HepG2 (cell line): ENCODE data around the gene CIAO2B. TPM values are rescaled to one million over a fixed set of nuclear protein-coding genes. Genes with fewer than 3 reads are reported as not detected.

Experiments used
- CC2D1A ChIP-seq: sonication (generic); formaldehyde crosslinking; IDR thresholded peaks from 2 replicates; pipeline ENCODE4 v1.8.1; 2023; ENCODE audit warnings: mild to moderate bottlenecking, missing genetic modification reagents
- ELK4 ChIP-seq: sonication (generic); formaldehyde crosslinking; IDR thresholded peaks from 2 replicates; pipeline ENCODE4 v1.9.0; 2021; ENCODE audit warnings: missing genetic modification reagents, borderline replicate concordance
- GTF2F1 ChIP-seq: fragments of 150-350 bp; IDR thresholded peaks from 2 replicates; pipeline ENCODE4 v1.6.1; 2014; ENCODE audit warnings: low read length
- MATR3 ChIP-seq: sonication (generic); formaldehyde crosslinking; IDR thresholded peaks from 2 replicates; pipeline ENCODE4 v1.4.0; 2020; ENCODE audit warnings: missing genetic modification reagents
- NFE2L2 ChIP-seq: fragments of 150-350 bp; IDR thresholded peaks from 2 replicates; pipeline ENCODE4 v1.6.1; 2014; ENCODE audit warnings: low read length
- REXO4 ChIP-seq: sonication (generic); formaldehyde crosslinking; IDR thresholded peaks from 2 replicates; pipeline ENCODE4 v1.8.0; 2022; ENCODE audit warnings: missing genetic modification reagents, mild to moderate bottlenecking, borderline replicate concordance
- SAP130 ChIP-seq: IDR thresholded peaks from 2 replicates; pipeline ENCODE4 v1.6.1; 2016; ENCODE audit warnings: low read depth
- SCMH1 ChIP-seq: sonication (generic); formaldehyde crosslinking; IDR thresholded peaks from 2 replicates; pipeline ENCODE4 v1.9.0; 2021; ENCODE audit warnings: missing genetic modification reagents, mild to moderate bottlenecking, borderline replicate concordance
- SOX5 ChIP-seq: IDR thresholded peaks from 2 replicates; pipeline ENCODE4 v1.6.1; 2016; ENCODE audit warnings: borderline replicate concordance
- SP140L ChIP-seq: sonication (generic); formaldehyde crosslinking; IDR thresholded peaks from 2 replicates; pipeline ENCODE4 v1.4.0; 2020; ENCODE audit warnings: missing genetic modification reagents, borderline replicate concordance
- SSRP1 ChIP-seq: IDR thresholded peaks from 2 replicates; pipeline ENCODE4 v1.6.1; 2016; ENCODE audit warnings: control low read depth
- TEAD2 ChIP-seq: sonication (generic); formaldehyde crosslinking; IDR thresholded peaks from 2 replicates; pipeline ENCODE4 v1.9.0; 2021; ENCODE audit warnings: missing genetic modification reagents
- TFAP4 ChIP-seq: sonication (generic); IDR thresholded peaks from 2 replicates; pipeline ENCODE4 v1.6.1; 2016; ENCODE audit warnings: low read depth, borderline replicate concordance
- ZNF343 ChIP-seq: sonication (generic); formaldehyde crosslinking; IDR thresholded peaks from 2 replicates; pipeline ENCODE4 v1.4.0; 2020; ENCODE audit warnings: mild to moderate bottlenecking, missing genetic modification reagents
- ZNF430 ChIP-seq: sonication (generic); formaldehyde crosslinking; IDR thresholded peaks from 2 replicates; pipeline ENCODE4 v1.9.0; 2021; ENCODE audit warnings: mild to moderate bottlenecking, missing genetic modification reagents
- ZNF431 ChIP-seq: sonication (generic); formaldehyde crosslinking; IDR thresholded peaks from 2 replicates; pipeline ENCODE4 v1.9.0; 2022; ENCODE audit warnings: missing genetic modification reagents, low read depth, mild to moderate bottlenecking, borderline replicate concordance
- ZNF557 ChIP-seq: sonication (generic); formaldehyde crosslinking; IDR thresholded peaks from 2 replicates; pipeline ENCODE4 v1.4.0; 2020; ENCODE audit warnings: missing genetic modification reagents
- ZNF616 ChIP-seq: sonication (generic); formaldehyde crosslinking; IDR thresholded peaks from 2 replicates; pipeline ENCODE4 v1.5.0; 2020; ENCODE audit warnings: low read depth, mild to moderate bottlenecking, missing genetic modification reagents
- ZNF678 ChIP-seq: sonication (generic); formaldehyde crosslinking; IDR thresholded peaks from 2 replicates; pipeline ENCODE4 v1.4.0; 2020; ENCODE audit warnings: mild to moderate bottlenecking, missing genetic modification reagents
- polyA plus RNA-seq, 8 experiments: library from polyadenylated mRNA; depleted of rRNA in 3 of 8; stranded (reverse) in 7 of 8; unstranded in 1 of 8; fragments of >200 nt; fragmentation: Illumina TruSeq in 4 of 8; extraction: Trizol in 4 of 8; gene quantifications; 2 replicates each; pipeline versions ENCODE4 v1.2.1 to v1.2.3, GENCODE V29; 2011 to 2016; ENCODE audit warnings: low read depth in 4 of 8, missing spikeins in 1 of 8, mixed read lengths in 1 of 8; ENCODE audit not compliant: insufficient read depth in 1 of 8
- total RNA-seq, 5 experiments: library from RNA; depleted of rRNA; stranded (reverse); fragments of >200 nt; fragmentation: Illumina TruSeq; extraction: Trizol; gene quantifications; 2 replicates each; pipeline ENCODE4 v1.2.3, GENCODE V29; 2016; ENCODE audit warnings: low read depth in 1 of 5
- TF ChIP-seq, protein P1 (sequence below): sonication (generic); formaldehyde crosslinking; IDR thresholded peaks from 2 replicates; pipeline ENCODE4 v1.4.0; 2020; ENCODE audit warnings: mild to moderate bottlenecking, low read depth, missing genetic modification reagents
- TF ChIP-seq, protein P2 (sequence below): IDR thresholded peaks from 2 replicates; pipeline ENCODE4 v1.6.1; 2016; ENCODE audit warnings: missing compliant biosample characterization, missing genetic modification reagents, borderline replicate concordance
- TF ChIP-seq, protein P3 (sequence below): sonication (generic); formaldehyde crosslinking; IDR thresholded peaks from 2 replicates; pipeline ENCODE4 v1.4.0; 2020; ENCODE audit warnings: missing genetic modification reagents, borderline replicate concordance
- TF ChIP-seq, protein P4 (sequence below): sonication (generic); formaldehyde crosslinking; IDR thresholded peaks from 2 replicates; pipeline ENCODE4 v1.5.0; 2020; ENCODE audit warnings: mild to moderate bottlenecking, missing genetic modification reagents

The CIAO2B gene
- total and polyA plus RNA-seq, 2 of the 13 experiments (the other 11 are each of a cell fraction or from before 2014, with no cell fraction given) = 157 to 293 TPM

DNA sequence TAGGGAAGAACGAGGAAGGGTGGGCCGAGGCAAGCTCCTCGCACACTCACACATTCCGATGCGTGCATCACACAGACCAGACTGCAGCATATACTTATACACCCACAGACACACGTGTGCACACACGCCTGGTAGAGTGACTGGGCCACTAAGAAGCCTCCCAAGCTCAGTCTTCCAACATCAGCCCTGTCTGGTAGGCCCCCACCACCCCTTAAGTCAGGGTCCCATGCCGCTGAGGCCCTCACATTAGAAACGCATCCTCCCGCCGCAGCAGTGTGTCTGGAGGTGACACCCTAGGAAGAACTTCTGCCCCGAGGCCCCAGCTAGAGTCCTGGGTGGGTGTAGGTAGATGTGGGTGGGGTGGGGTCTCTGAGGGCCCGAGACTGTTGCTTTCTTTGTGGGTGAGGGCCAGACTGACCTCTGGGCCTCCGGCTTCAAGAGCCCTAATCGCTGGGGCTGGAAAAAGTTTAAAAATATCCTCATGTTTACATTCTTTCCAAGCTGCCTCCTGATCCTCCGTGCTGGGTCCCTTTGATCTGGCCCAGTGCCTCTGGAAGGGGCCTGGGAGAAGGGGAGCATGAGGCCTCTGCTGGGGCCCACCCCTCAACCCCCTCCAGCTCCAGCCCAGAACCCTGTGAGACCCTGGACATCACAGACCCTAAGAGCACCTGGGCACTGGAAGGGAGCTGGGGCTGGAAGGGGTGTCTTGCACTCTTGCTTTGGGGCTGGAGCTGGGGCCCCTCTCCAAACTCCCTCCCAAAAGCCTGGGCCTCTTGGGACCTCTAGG, 29.2 kb downstream of the CIAO2B start (continued):
- no peak for TF ChIP-seq MATR3
- TF ChIP-seq, protein P1, sequence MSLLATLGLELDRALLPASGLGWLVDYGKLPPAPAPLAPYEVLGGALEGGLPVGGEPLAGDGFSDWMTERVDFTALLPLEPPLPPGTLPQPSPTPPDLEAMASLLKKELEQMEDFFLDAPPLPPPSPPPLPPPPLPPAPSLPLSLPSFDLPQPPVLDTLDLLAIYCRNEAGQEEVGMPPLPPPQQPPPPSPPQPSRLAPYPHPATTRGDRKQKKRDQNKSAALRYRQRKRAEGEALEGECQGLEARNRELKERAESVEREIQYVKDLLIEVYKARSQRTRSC (CRISPR knock-in tag) = no peak
- TF ChIP-seq ZNF430 (CRISPR knock-in tag) = 0 out of 2 replicates have a peak, but pooled peaks have one; percentile 13
- no peak for TF ChIP-seq ZNF431 (CRISPR knock-in tag)
- TF ChIP-seq, protein P2, sequence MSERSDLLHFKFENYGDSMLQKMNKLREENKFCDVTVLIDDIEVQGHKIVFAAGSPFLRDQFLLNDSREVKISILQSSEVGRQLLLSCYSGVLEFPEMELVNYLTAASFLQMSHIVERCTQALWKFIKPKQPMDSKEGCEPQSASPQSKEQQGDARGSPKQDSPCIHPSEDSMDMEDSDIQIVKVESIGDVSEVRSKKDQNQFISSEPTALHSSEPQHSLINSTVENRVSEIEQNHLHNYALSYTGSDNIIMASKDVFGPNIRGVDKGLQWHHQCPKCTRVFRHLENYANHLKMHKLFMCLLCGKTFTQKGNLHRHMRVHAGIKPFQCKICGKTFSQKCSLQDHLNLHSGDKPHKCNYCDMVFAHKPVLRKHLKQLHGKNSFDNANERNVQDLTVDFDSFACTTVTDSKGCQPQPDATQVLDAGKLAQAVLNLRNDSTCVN = 0 out of 2 replicates have a peak, but pooled peaks have one; percentile 25
- TF ChIP-seq ZNF557 (CRISPR knock-in tag) = 0 out of 2 replicates have a peak, but pooled peaks have one; percentile 63
- TF ChIP-seq ZNF343 (CRISPR knock-in tag) = no peak
- no peak for TF ChIP-seq ZNF616 (CRISPR knock-in tag)
- TF ChIP-seq SCMH1 (CRISPR knock-in tag) = no peak
- TF ChIP-seq, protein P3, sequence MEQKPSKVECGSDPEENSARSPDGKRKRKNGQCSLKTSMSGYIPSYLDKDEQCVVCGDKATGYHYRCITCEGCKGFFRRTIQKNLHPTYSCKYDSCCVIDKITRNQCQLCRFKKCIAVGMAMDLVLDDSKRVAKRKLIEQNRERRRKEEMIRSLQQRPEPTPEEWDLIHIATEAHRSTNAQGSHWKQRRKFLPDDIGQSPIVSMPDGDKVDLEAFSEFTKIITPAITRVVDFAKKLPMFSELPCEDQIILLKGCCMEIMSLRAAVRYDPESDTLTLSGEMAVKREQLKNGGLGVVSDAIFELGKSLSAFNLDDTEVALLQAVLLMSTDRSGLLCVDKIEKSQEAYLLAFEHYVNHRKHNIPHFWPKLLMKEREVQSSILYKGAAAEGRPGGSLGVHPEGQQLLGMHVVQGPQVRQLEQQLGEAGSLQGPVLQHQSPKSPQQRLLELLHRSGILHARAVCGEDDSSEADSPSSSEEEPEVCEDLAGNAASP (CRISPR knock-in tag) = peak; percentile 79
- no peak for TF ChIP-seq GTF2F1
- peak; percentile 45; the same call in 1 of the 2 replicates for TF ChIP-seq SAP130
- no peak for TF ChIP-seq NFE2L2
- TF ChIP-seq TEAD2 = no peak
- TF ChIP-seq SOX5 (CRISPR knock-in tag) = peak; percentile 50; the same call in 1 of the 2 replicates
- no peak for TF ChIP-seq REXO4 (CRISPR knock-in tag)
- TF ChIP-seq TFAP4 = peak; percentile 54; the same call in 1 of the 2 replicates
- no peak for TF ChIP-seq ELK4 (CRISPR knock-in tag)
- TF ChIP-seq CC2D1A (CRISPR knock-in tag) = no peak
- TF ChIP-seq ZNF678 (CRISPR knock-in tag) = no peak
- TF ChIP-seq SSRP1 (CRISPR knock-in tag) = 0 out of 2 replicates have a peak, but pooled peaks have one; percentile 43
- no peak for TF ChIP-seq SP140L
- TF ChIP-seq, protein P4, sequence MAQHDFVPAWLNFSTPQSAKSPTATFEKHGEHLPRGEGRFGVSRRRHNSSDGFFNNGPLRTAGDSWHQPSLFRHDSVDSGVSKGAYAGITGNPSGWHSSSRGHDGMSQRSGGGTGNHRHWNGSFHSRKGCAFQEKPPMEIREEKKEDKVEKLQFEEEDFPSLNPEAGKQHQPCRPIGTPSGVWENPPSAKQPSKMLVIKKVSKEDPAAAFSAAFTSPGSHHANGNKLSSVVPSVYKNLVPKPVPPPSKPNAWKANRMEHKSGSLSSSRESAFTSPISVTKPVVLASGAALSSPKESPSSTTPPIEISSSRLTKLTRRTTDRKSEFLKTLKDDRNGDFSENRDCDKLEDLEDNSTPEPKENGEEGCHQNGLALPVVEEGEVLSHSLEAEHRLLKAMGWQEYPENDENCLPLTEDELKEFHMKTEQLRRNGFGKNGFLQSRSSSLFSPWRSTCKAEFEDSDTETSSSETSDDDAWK (CRISPR knock-in tag) = no peak
